Melanocyte of skin (primary cell): Measurements from ENCODE around the gene TMEM94. TPM values are rescaled to one million over a fixed set of nuclear protein-coding genes. Genes with fewer than 3 reads are reported as not detected.

ENCODE experiments used
- small RNA-seq, 2 donors: library from RNA; depleted of rRNA; stranded (forward); fragments of <200 nt; gene quantifications; one replicate each; pipeline ENCODE3, GENCODE V24; 2012
- total RNA-seq, 2 donors: library from RNA; depleted of rRNA; stranded (reverse); fragments of >200 nt; gene quantifications; 2 replicates each; pipeline ENCODE4 v1.2.3, GENCODE V29; 2012

TMEM94 gene
- total RNA-seq, result 10 to 100 TPM; 33.0 to 58.5 TPM

GRCh38 chr17:75456417-75457046 is at the start of gene TMEM94:
Gene TMEM94 (plus strand): TSS chr17:75456635. CDS start chr17:75471906, 15,271 bp downstream.

DNA sequence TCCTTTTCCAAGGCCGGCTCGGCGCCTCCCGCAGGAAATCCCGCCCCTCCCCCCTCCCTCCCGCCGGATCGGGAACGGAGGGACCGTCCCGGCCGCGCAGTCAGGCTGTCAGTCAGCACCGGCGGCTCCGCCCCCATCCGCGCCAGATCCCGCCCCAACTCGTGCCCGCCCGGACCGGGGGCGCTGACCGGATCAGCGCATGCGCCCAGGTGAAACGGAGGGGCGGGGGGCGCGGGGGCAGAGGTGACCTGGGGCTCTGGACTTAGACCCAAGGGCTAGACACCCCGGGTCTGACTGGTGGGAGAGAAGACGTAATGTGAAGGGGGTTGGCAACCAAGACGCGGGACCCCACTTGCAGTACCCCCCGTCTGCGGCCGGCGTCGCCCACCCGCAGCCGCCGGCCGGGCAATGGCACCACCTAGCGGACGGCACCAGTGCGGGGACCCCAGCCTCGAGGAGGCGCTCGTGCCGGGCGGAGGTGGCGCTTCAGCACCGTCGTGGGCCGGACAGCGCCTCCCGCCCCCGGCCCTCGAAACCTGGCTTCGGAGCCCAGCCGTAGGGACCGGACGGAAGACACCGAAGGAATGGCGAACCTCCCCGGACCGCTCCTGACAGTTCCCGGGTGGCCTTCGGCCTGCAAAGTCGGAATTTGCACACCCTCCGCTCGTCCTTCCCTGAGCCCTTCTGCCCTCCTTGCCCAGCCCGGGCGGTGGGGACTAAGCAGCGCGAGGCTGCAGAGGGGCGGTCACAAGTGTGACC is 59.2 kb downstream of the TMEM94 start, which contains the start of gene CASKIN2:
Gene CASKIN2, minus strand, starts transcription at position 42 of the 759 bp plus-strand sequence. CDS start 1,733 bp downstream, outside the sequence.

DNA sequence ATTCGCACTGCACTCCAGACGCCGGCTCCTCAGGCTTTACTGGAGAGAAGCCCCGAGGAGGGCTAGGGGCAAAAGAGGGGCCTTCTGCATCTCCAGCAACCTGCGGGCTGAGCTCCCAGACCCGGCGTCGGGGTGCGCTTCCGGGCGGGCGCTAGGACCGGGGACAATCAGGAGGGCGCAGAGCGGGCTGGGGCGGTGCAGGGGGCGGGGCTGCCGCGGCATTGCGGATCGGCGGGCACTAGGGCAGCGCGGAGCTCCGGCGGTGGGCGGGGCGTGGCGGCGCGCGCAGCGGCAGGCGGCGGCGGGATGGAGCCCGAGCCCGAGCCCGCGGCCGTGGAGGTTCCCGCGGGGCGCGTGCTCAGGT is 59.8 kb downstream of the TMEM94 start, which contains the start of gene TSEN54:
Gene TSEN54, plus strand, starts transcription at position 274 of the 364 bp plus-strand sequence. Its CDS starts 33 bp downstream, at position 307.

GRCh38 chr17:75524970-75525805 is 68.8 kb downstream of the TMEM94 start, which contains the start of gene LLGL2:
Gene LLGL2 (plus strand): TSS chr17:75525697. CDS start chr17:75543427, 17,730 bp downstream.

Small RNA genes within 50 kb of the gene (small RNA-seq; reads per million reads assigned to genes)
- 0 reads per million in 2 donors for gene RF00019
- gene RNU6-938P, result 0 reads per million in 2 donors

Other genes with a start within 250 kb of the TMEM94 start
- gene GGA3, start 195.0 kb upstream of the TMEM94 start, total RNA-seq, result 10 to 100 TPM; 13.8 to 15.0 TPM
- gene MRPS7, start 194.8 kb upstream of the TMEM94 start, total RNA-seq, result 10 to 100 TPM; 55.7 to 82.6 TPM
- 10 to 100 TPM in 1 of 2 donors, 1 to 10 TPM in 1; 4.7 to 10.7 TPM for gene MIF4GD, start 185.4 kb upstream of the TMEM94 start, total RNA-seq
- 10 to 100 TPM in 1 of 2 donors, 1 to 10 TPM in 1; 4.5 to 11.0 TPM for gene SLC25A19, start 167.2 kb upstream of the TMEM94 start, total RNA-seq
- 10 to 100 TPM; 70.5 to 91.6 TPM for gene GRB2, start 51.0 kb upstream of the TMEM94 start, total RNA-seq
- gene CASKIN2, start 58.9 kb downstream of the TMEM94 start, total RNA-seq, result 1 to 10 TPM; 7.7 to 8.9 TPM
- gene TSEN54, start 59.9 kb downstream of the TMEM94 start, total RNA-seq, result 10 to 100 TPM; 11.0 to 15.0 TPM
- 1 to 10 TPM in 1 of 2 donors, under 1 TPM in 1; 0.69 to 2.0 TPM for gene LLGL2, start 69.1 kb downstream of the TMEM94 start, total RNA-seq
- gene MYO15B, start 131.2 kb downstream of the TMEM94 start, total RNA-seq, result 1 to 10 TPM; 1.4 to 3.7 TPM
- under 1 TPM; 0.33 to 0.34 TPM for gene SMIM5, start 176.8 kb downstream of the TMEM94 start, total RNA-seq
- 10 to 100 TPM; 22.4 to 24.3 TPM for gene RECQL5, start 210.5 kb downstream of the TMEM94 start, total RNA-seq
- gene SAP30BP, start 210.7 kb downstream of the TMEM94 start, total RNA-seq, result 10 to 100 TPM; 52.7 to 73.6 TPM